ENCODE data around the gene EPOP. TPM values are rescaled to one million over a fixed set of nuclear protein-coding genes. Genes with fewer than 3 reads are reported as not detected.

EPOP gene
- total RNA-seq = 2.6 and 4.2 TPM in 2 replicates

- no peak for DNase-seq (ENCODE audit: low read depth, low spot score)
Measured at GRCh38 chr17:38674749-38675615, at the start of gene EPOP. Gene EPOP, minus strand, starts transcription at chr17:38674957. Its CDS starts 462 bp downstream, at chr17:38674495.

GRCh38 chr17:38721802-38722201 lies 47.0 kb upstream of the EPOP start:
- DNase-seq (ENCODE audit: low read depth, low spot score) = no peak

DNA sequence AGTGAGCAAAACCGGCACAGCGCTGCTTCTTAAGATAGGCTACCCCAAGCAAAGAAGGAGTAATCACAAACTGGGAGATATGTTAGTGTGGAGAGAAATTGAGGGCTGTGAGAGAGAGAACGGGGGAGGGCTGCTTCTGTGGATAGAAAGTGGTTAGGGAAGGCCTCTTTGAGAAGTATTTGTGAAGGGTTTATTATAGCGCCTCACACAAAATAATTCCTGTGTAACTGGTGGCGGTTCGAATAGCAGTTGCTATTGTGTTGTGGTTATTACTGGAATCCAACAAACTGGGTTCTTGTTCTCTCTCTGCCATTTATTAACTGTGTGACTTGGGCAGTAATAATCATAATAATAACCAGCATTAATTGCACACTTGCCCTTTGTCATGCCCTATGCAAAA lies 46.2 kb upstream of the EPOP start:
- no peak for DNase-seq (ENCODE audit: low read depth, low spot score)

GRCh38 chr17:38719943-38720641 lies 45.3 kb upstream of the EPOP start:
- no peak for DNase-seq (ENCODE audit: low read depth, low spot score)

DNA sequence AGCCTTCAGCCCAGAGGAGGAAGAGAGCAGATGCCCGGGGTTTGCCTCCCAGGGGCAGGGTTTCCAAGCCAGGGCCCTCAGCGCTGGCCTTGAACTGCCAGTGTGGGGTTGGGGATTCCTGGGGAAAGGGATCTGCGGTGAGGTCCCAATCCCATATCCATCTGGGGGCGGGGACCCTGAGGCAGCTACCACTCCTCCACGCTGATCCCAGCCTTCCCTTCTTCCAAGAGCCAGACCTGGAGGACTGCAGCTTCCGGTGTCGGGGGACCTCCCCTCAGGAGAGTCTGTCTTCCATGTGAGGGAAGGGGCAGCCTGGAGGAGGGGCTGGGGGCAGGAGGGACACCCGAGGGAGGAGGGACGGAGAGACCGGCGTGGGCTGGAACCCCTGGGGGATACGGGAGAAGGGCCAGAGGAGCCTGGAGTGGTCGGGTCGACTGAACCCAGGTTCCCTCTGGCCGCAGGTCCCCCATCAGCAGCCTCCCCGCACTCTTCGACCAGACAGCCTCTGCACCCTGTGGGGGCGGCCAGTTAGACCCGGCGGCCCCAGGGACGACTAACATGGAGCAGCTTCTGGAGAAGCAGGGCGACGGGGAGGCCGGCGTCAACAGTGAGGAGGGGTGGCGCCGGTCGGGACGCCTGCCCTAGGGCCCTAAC lies 44.7 kb upstream of the EPOP start:
- no peak for DNase-seq (ENCODE audit: low read depth, low spot score)

- DNase-seq (ENCODE audit: low read depth, low spot score) = no peak
Measured at GRCh38 chr17:38717139-38717745, 42.5 kb upstream of the EPOP start.

DNA sequence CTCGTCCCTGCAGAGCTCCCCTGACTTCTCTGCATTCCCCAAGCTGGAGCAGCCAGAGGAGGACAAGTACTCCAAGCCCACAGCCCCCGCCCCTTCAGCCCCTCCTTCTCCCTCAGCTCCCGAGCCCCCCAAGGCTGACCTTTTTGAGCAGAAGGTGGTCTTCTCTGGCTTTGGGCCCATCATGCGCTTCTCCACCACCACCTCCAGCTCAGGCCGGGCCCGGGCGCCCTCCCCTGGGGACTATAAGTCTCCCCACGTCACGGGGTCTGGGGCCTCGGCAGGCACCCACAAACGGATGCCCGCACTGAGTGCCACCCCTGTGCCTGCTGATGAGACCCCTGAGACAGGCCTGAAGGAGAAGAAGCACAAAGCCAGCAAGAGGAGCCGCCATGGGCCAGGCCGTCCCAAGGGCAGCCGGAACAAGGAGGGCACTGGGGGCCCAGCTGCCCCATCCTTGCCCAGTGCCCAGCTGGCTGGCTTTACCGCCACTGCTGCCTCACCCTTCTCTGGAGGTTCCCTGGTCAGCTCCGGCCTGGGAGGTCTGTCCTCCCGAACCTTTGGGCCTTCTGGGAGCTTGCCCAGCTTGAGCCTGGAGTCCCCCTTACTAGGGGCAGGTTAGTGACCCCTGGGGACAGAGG lies 41.7 kb upstream of the EPOP start:
- DNase-seq (ENCODE audit: low read depth, low spot score) = no peak

GRCh38 chr17:38715216-38715943 lies 40.6 kb upstream of the EPOP start:
- DNase-seq (ENCODE audit: low read depth, low spot score) = no peak

- DNase-seq (ENCODE audit: low read depth, low spot score) = no peak
Measured at GRCh38 chr17:38713456-38714075, 38.8 kb upstream of the EPOP start.

GRCh38 chr17:38712593-38712992 lies 37.8 kb upstream of the EPOP start:
- DNase-seq (ENCODE audit: low read depth, low spot score) = no peak

GRCh38 chr17:38711792-38712571 lies 37.2 kb upstream of the EPOP start:
- no peak for DNase-seq (ENCODE audit: low read depth, low spot score)

GRCh38 chr17:38710985-38711384 lies 36.2 kb upstream of the EPOP start:
- no peak for DNase-seq (ENCODE audit: low read depth, low spot score)

- DNase-seq (ENCODE audit: low read depth, low spot score) = no peak
Measured at GRCh38 chr17:38710604-38710962, 35.8 kb upstream of the EPOP start.

DNA sequence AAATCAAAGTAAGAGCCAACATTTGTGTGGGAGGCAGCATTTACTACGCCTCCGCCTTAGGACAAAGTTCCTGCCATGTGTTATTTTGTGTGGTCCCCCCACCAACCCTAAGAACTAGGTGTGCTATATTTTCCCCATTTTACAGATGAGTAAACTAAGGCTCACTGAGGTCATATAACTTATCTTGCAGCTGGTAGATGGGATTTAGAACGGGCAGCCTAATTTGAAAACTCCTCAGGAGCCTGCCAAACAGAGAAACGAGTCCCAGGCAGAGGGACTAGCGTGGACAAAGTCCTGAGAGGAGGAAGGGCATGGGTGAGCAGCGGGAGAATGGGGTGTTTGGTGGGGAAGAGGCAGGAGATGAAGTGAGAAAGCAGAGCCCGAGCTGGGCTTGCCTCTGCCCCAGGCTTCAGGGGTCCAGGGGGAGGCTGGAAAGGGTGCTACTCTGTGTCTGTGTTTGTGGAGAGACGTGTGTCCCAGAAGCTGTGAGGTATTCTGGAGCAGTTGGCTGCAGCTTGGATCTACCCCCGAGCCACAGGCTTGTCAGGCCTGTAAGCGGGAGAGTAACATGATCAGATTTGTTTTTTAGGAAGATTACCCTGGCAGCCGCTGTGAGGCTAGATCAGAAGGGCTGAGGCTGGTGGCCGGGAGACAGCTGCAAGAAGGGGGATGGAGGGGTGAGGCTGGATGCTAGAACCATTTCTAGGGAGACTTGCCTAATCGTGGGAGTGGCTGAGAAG lies 35.3 kb upstream of the EPOP start:
- no peak for DNase-seq (ENCODE audit: low read depth, low spot score)

- no peak for DNase-seq (ENCODE audit: low read depth, low spot score)
Measured at GRCh38 chr17:38709104-38709820, 34.5 kb upstream of the EPOP start.

DNA sequence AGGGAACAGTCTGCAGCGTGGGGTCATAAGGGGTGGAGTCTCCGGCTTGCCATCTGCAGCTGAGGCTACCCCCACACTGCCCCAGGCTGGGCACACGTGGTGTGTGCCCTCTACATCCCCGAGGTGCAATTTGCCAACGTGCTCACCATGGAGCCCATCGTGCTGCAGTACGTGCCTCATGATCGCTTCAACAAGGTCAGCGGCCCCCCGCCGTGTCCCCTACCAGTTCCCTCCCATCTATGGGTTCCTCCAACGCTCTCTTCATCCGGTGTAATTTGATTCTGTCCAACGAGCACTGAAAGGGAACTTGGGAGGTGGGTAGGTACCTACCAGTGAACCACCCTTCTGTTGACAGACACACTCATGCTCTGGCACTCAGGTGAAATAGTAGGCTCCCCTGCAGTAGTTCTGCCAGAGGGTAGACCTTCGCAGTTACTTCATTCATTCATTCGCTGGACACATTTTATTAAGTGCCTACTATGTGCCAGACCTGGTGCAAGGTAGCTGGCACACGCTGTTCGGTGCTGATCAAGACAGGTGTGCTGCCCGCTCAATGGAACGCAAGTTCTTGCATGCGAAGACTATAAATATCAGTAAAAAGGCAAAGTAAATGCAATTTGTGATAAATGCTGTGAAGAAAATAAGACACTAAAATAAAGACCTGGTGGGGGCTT lies 33.1 kb upstream of the EPOP start:
- no peak for DNase-seq (ENCODE audit: low read depth, low spot score)

DNA sequence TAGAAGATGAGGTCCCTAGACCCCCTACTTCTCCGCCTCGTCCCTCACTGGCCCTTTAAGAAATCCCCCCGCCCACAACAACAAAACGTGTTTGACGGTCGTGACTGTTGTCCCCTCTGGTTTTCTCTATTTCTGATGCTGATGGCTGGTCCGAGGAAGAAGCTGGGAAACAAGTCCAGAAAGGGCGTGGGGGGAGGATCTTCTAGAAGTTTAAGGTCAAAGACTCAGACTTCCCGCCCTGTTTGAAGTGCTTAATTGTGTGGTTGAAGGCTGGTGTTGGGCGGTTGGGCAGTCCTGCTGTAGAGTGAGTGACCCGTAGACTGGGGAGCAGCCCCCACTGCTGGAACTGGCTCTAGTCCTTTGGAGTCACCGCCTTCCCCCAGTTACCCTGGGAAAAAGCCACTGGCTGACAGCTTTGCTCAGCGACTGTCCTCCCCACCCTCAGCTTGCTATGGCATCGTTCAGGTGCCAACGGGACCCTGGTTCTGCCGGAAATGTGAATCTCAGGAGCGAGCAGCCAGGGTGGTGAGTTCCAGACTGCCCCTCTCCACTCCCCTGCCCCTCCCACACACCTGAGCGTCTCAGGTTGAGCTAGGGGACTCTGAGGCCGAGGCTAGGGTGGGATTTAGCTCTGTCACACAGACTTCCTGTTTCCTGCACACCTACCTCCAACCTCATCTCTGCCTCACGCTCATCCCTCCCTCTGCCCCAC lies 31.9 kb upstream of the EPOP start:
- DNase-seq (ENCODE audit: low read depth, low spot score) = no peak
